GM23338 (cell line): ENCODE data around the gene SPATA45. TPM values are rescaled to one million over a fixed set of nuclear protein-coding genes. Genes with fewer than 3 reads are reported as not detected.

ENCODE experiments used
- ATAC-seq: fragments of 200-7000 bp; cut with Tn5 transposase; 3 replicates; pipeline ENCODE4 v1.9.1; 2020
- DNase-seq: peaks from one replicate; pipeline ENCODE4 v3.0.0-alpha.2; 2015; ENCODE audit warnings: low spot score
- H2AFZ ChIP-seq: fragments of 200-600 bp; sonication (generic); 2 replicates; pipeline ENCODE4 v1.8.0; 2016; ENCODE audit warnings: antibody characterized with exemption, mild to moderate bottlenecking, moderate library complexity
- H3F3A ChIP-seq: fragments of 200-600 bp; sonication (generic); replicated peaks from 2 replicates; pipeline ENCODE4 v1.8.0; 2017; ENCODE audit warnings: antibody characterized with exemption, mixed run types, low read depth
- H3K27ac ChIP-seq: fragments of 200-600 bp; sonication (generic); 2 replicates; pipeline ENCODE4 v1.6.1; 2016; ENCODE audit warnings: low read depth
- H3K27me3 ChIP-seq: fragments of 200-600 bp; sonication (generic); 2 replicates; pipeline ENCODE4 v1.8.0; 2016; ENCODE audit warnings: mild to moderate bottlenecking, mixed run types, moderate library complexity; ENCODE audit not compliant: insufficient read depth
- H3K36me3 ChIP-seq: fragments of 200-600 bp; sonication (generic); 2 replicates; pipeline ENCODE4 v1.8.0; 2016; ENCODE audit warnings: mild to moderate bottlenecking; ENCODE audit not compliant: insufficient read depth
- H3K4me1 ChIP-seq: fragments of 200-600 bp; sonication (generic); 2 replicates; pipeline ENCODE4 v1.8.0; 2016; ENCODE audit warnings: mild to moderate bottlenecking, moderate library complexity; ENCODE audit not compliant: insufficient read depth
- H3K4me2 ChIP-seq: fragments of 200-600 bp; sonication (generic); 2 replicates; pipeline ENCODE4 v1.7.1; 2017; ENCODE audit warnings: mixed run types
- H3K4me3 ChIP-seq: fragments of 200-600 bp; sonication (generic); 2 replicates; pipeline ENCODE4 v1.6.1; 2016; ENCODE audit warnings: mixed run types
- H3K79me2 ChIP-seq: fragments of 200-600 bp; sonication (generic); replicated peaks from 2 replicates; pipeline ENCODE4 v1.8.0; 2017; ENCODE audit warnings: mild to moderate bottlenecking; ENCODE audit not compliant: insufficient read depth
- H3K9me2 ChIP-seq: fragments of 200-600 bp; sonication (generic); 2 replicates; pipeline ENCODE4 v1.8.0; 2017; ENCODE audit not compliant: insufficient read depth
- H4K20me1 ChIP-seq: fragments of 200-600 bp; sonication (generic); replicated peaks from 2 replicates; pipeline ENCODE4 v1.8.0; 2017; ENCODE audit warnings: mild to moderate bottlenecking; ENCODE audit not compliant: insufficient read depth
- H3K27ac Mint-ChIP-seq: 2 replicates; pipeline ENCODE4 v1.8.0; 2020; ENCODE audit warnings: inconsistent platforms, mild to moderate bottlenecking, moderate library complexity, mixed read lengths
- H3K27me3 Mint-ChIP-seq: 3 replicates; pipeline ENCODE4 v1.8.0; 2022; ENCODE audit warnings: low read depth, mild to moderate bottlenecking, moderate library complexity, mixed read lengths, inconsistent platforms; ENCODE audit not compliant: insufficient read depth, poor library complexity
- H3K36me3 Mint-ChIP-seq: 3 replicates; pipeline ENCODE4 v1.8.0; 2021; ENCODE audit warnings: low read depth, mild to moderate bottlenecking, inconsistent platforms, moderate library complexity, mixed read lengths
- H3K4me1 Mint-ChIP-seq: 3 replicates; pipeline ENCODE4 v1.8.0; 2020; ENCODE audit warnings: mild to moderate bottlenecking, inconsistent platforms, mixed read lengths
- H3K4me3 Mint-ChIP-seq: 3 replicates; pipeline ENCODE4 v1.8.0; 2021; ENCODE audit warnings: moderate library complexity, mild to moderate bottlenecking, inconsistent platforms, mixed read lengths
- H3K9me3 Mint-ChIP-seq: 3 replicates; pipeline ENCODE4 v1.8.0; 2020; ENCODE audit warnings: moderate library complexity, mild to moderate bottlenecking, inconsistent platforms, mixed read lengths
- CREB1 ChIP-seq: fragments of 250-450 bp; sonication (Bioruptor Pico); IDR thresholded peaks from 2 replicates; pipeline ENCODE4 v1.5.0; 2020; ENCODE audit warnings: low read depth, mild to moderate bottlenecking, moderate library complexity
- CTCF ChIP-seq, 2 experiments: fragments of 200-600 bp in 1 of 2; sonication (generic) in 1 of 2; conservative IDR thresholded peaks; 2 replicates each; pipeline versions ENCODE4 v1.5.1 to v1.6.1; 2016 to 2017; ENCODE audit warnings: antibody characterized with exemption in 2 of 2, low read depth in 2 of 2, mild to moderate bottlenecking in 2 of 2, moderate library complexity in 1 of 2
- ETS1 ChIP-seq: IDR thresholded peaks from 2 replicates; pipeline ENCODE4 v1.6.1; 2016; ENCODE audit warnings: antibody characterized with exemption
- EZH2phosphoT487 ChIP-seq: fragments of 200-600 bp; sonication (generic); IDR thresholded peaks from one replicate; pipeline ENCODE4 v1.8.1; 2018; ENCODE audit warnings: antibody characterized with exemption; ENCODE audit not compliant: unreplicated experiment
- JUNB ChIP-seq: IDR thresholded peaks from one replicate; pipeline ENCODE4 v1.6.1; 2016; ENCODE audit warnings: antibody characterized with exemption; ENCODE audit not compliant: unreplicated experiment
- POLR2AphosphoS5 ChIP-seq: IDR thresholded peaks from 2 replicates; pipeline ENCODE4 v1.6.1; 2016; ENCODE audit warnings: antibody characterized with exemption, low read depth
- REST ChIP-seq: IDR thresholded peaks from one replicate; pipeline ENCODE4 v1.6.1; 2018; ENCODE audit warnings: antibody characterized with exemption; ENCODE audit not compliant: unreplicated experiment
- ZNF331 ChIP-seq: fragments of 250-450 bp; sonication (Bioruptor Pico); IDR thresholded peaks from 2 replicates; pipeline ENCODE4 v1.5.0; 2020; ENCODE audit warnings: low read depth, mild to moderate bottlenecking, moderate library complexity
- polyA plus RNA-seq: library from polyadenylated mRNA; unstranded; fragments of >200 nt; fragmentation: Nextera tagmentation; extraction: Ambion mirVana; gene quantifications from 2 replicates; pipeline ENCODE4 v1.2.1, GENCODE V29; 2016
- total RNA-seq: library from RNA; depleted of rRNA; stranded (reverse); fragments of >200 nt; shearing (Covaris generic); gene quantifications from 2 replicates; pipeline ENCODE4 v1.2.3, GENCODE V29; 2014

SPATA45 gene
- total and polyA plus RNA-seq, 2 experiments from 2014 or later, result not detected

GRCh38 chr1:212785871-212786270, 61.6 kb downstream of the SPATA45 start (continued):
- TF ChIP-seq REST (no peak), POLR2AphosphoS5 (no peak), EZH2phosphoT487 (no peak), JUNB (no peak), ETS1 (no peak), CREB1 (CRISPR knock-in tag) (no peak)

GRCh38 chr1:212783976-212784375, 63.5 kb downstream of the SPATA45 start:
- peaks cover 18% of the 10 kb centered on the region for H3K79me2 ChIP-seq
- H3K36me3 ChIP-seq, result peaks cover 47% of the 10 kb centered on the region
- no peak overlapping the region for H3K27ac ChIP-seq
- DNase-seq (no peak), ATAC-seq (no peak)
- H3F3A ChIP-seq, result no peaks in the 10 kb centered on the region; the same call in 1 of the 2 replicates
- no peak overlapping the region for H2AFZ ChIP-seq
- H3K9me2 ChIP-seq, result no peaks in the 10 kb centered on the region
- Mint-ChIP-seq H3K36me3 (peaks cover 62% of the 10 kb centered on the region), H3K27ac (no peak overlapping the region), H3K4me1 (peaks cover 3% of the 10 kb centered on the region; the same call in 2 of the 3 replicates), H3K27me3 (no peaks in the 10 kb centered on the region), H3K9me3 (peaks cover 10% of the 10 kb centered on the region; the same call in 2 of the 3 replicates), H3K4me3 (no peak overlapping the region)
- no peak overlapping the region for H3K4me3 ChIP-seq
- TF ChIP-seq JUNB, result no peak
- no peak overlapping the region for H3K4me2 ChIP-seq
- 0 out of 2 replicates have a peak, but pooled peaks cover 3% of the 10 kb centered on the region for H4K20me1 ChIP-seq
- no peaks in the 10 kb centered on the region for H3K27me3 ChIP-seq
- H3K4me1 ChIP-seq, result no peaks in the 10 kb centered on the region

- peaks cover 4% of the 10 kb centered on the region for H3K79me2 ChIP-seq
- DNase-seq (peak; percentile 45), ATAC-seq (no peak)
- Mint-ChIP-seq H3K27ac (no peak overlapping the region), H3K4me3 (no peak overlapping the region), H3K36me3 (peaks cover 75% of the 10 kb centered on the region), H3K9me3 (peaks cover 21% of the 10 kb centered on the region), H3K27me3 (no peaks in the 10 kb centered on the region), H3K4me1 (no peaks in the 10 kb centered on the region)
- 0 out of 2 replicates have a peak, but pooled peaks cover 3% of the 10 kb centered on the region for H4K20me1 ChIP-seq
- TF ChIP-seq EZH2phosphoT487, result no peak
- no peak for TF ChIP-seq ZNF331 (CRISPR knock-in tag)
- peak; percentile 52 to 69 for TF ChIP-seq CTCF (conservative IDR thresholded peaks at IDR 0.05; ENCODE audit: low read depth in 2 of 2)
- H3K4me3 ChIP-seq, result no peak overlapping the region
- peaks cover 50% of the 10 kb centered on the region for H3K36me3 ChIP-seq
- H2AFZ ChIP-seq, result no peak overlapping the region
- no peaks in the 10 kb centered on the region for H3K9me2 ChIP-seq
- no peaks in the 10 kb centered on the region; the same call in 1 of the 2 replicates for H3F3A ChIP-seq
- H3K4me2 ChIP-seq, result no peak overlapping the region
- H3K4me1 ChIP-seq, result no peaks in the 10 kb centered on the region
- no peak overlapping the region for H3K27ac ChIP-seq
- H3K27me3 ChIP-seq, result no peaks in the 10 kb centered on the region
Measured at GRCh38 chr1:212782422-212783154, 64.9 kb downstream of the SPATA45 start.
